Brain microvascular endothelial cell (primary cell): ENCODE data around the gene BATF.
A peak's percentile ranks its signal among the peaks of the same experiment; 100 is the strongest.

Experiments
- DNase-seq: peaks from one replicate; pipeline ENCODE4 v3.0.0-alpha.2; 2020
- H3K27ac ChIP-seq: fragments of 250-450 bp; sonication (Bioruptor Pico); 2 replicates; pipeline ENCODE4 v1.5.1; 2020; ENCODE audit warnings: mild to moderate bottlenecking, moderate library complexity
- H3K27me3 ChIP-seq: fragments of 250-450 bp; sonication (Bioruptor Pico); replicated peaks from 2 replicates; pipeline ENCODE4 v1.5.1; 2020; ENCODE audit warnings: mild to moderate bottlenecking
- H3K36me3 ChIP-seq: fragments of 250-450 bp; sonication (Bioruptor Pico); replicated peaks from 2 replicates; pipeline ENCODE4 v1.5.1; 2020; ENCODE audit warnings: mild to moderate bottlenecking
- H3K4me3 ChIP-seq: 2 replicates; pipeline ENCODE4 v1.5.1; 2011; ENCODE audit warnings: low read depth, mild to moderate bottlenecking, control low read depth, low read length, moderate library complexity
- CTCF ChIP-seq: IDR thresholded peaks from 2 replicates; pipeline ENCODE4 v1.5.1; 2011; ENCODE audit warnings: low read depth, mild to moderate bottlenecking, moderate library complexity, low read length, control low read depth, inconsistent platforms; ENCODE audit errors: missing control alignments
- in situ Hi-C: cut with HindIII; loops from 2 replicates; pipeline ENCODE4 v1.10.0; 2017; ENCODE audit warnings: low sequenced_read_pairs, low pct_ligation_motif_present

Gene BATF

GRCh38 chr14:75506930-75507329, 15.3 kb upstream of the BATF start:
- Histone ChIP-seq H3K36me3 (no peaks in the 10 kb centered on the region), H3K4me3 (no peak overlapping the region), H3K27me3 (no peaks in the 10 kb centered on the region), H3K27ac (no peak overlapping the region)
- no peak for TF ChIP-seq CTCF
- no peak for DNase-seq
- in situ Hi-C loops, result no loop called here

- Histone ChIP-seq H3K27ac (no peak overlapping the region), H3K4me3 (no peak overlapping the region), H3K36me3 (no peaks in the 10 kb centered on the region), H3K27me3 (no peaks in the 10 kb centered on the region)
- no peak for TF ChIP-seq CTCF
- in situ Hi-C loops, result no loop called here
- DNase-seq, result no peak
These were observed 11.7 kb upstream of the BATF start for GRCh38 chr14:75510547-75510946.

- H3K27me3 ChIP-seq, result no peaks in the 10 kb centered on the region
- H3K36me3 ChIP-seq, result no peaks in the 10 kb centered on the region
- no peak overlapping the region for H3K4me3 ChIP-seq
- in situ Hi-C loops, result no loop called here
- no peak for TF ChIP-seq CTCF
- DNase-seq, result no peak
- H3K27ac ChIP-seq, result no peak overlapping the region
These were observed 11.1 kb upstream of the BATF start for GRCh38 chr14:75511201-75511600.

- H3K27ac ChIP-seq, result no peak overlapping the region
- DNase-seq, result no peak
- no peak overlapping the region for H3K4me3 ChIP-seq
- H3K27me3 ChIP-seq, result no peaks in the 10 kb centered on the region
- H3K36me3 ChIP-seq, result no peaks in the 10 kb centered on the region
- in situ Hi-C loops, result no loop called here
- no peak for TF ChIP-seq CTCF
These were observed 8.2 kb upstream of the BATF start for GRCh38 chr14:75513911-75514672.

- Histone ChIP-seq H3K36me3 (no peaks in the 10 kb centered on the region), H3K4me3 (peak overlapping the region; percentile 59), H3K27me3 (no peaks in the 10 kb centered on the region), H3K27ac (no peak overlapping the region)
- in situ Hi-C loops, result no loop called here
- DNase-seq, result no peak
- TF ChIP-seq CTCF, result peak; percentile 70
These were observed 7.3 kb upstream of the BATF start for GRCh38 chr14:75514673-75515628.
